Cardiac muscle cell (in vitro differentiated cells and primary cell): ENCODE measurements around the gene LDB3. TPM values are rescaled to one million over a fixed set of nuclear protein-coding genes. Genes with fewer than 3 reads are reported as not detected.

Source experiments
- DNase-seq, 2 donors: peaks; one replicate each; pipeline versions ENCODE4 v3.0.0 to v3.0.0-alpha.2; 2010 to 2017; ENCODE audit warnings: low read depth in 1 of 2, low spot score in 1 of 2
- H3K27ac ChIP-seq: fragments of 200-600 bp; sonication (generic); 2 replicates; pipeline ENCODE4 v1.5.1; 2016
- H3K27me3 ChIP-seq: fragments of 200-600 bp; sonication (generic); 2 replicates; pipeline ENCODE4 v1.6.0; 2016; ENCODE audit warnings: control low read depth
- H3K36me3 ChIP-seq: fragments of 200-600 bp; sonication (generic); 2 replicates; pipeline ENCODE4 v1.5.1; 2016; ENCODE audit warnings: control low read depth
- H3K4me1 ChIP-seq: fragments of 200-600 bp; sonication (generic); 2 replicates; pipeline ENCODE4 v1.8.1; 2017; ENCODE audit warnings: low read depth, mild to moderate bottlenecking, mixed run types
- H3K4me3 ChIP-seq: fragments of 200-600 bp; sonication (generic); 2 replicates; pipeline ENCODE4 v1.5.1; 2016; ENCODE audit warnings: mild to moderate bottlenecking
- H3K9me3 ChIP-seq: fragments of 200-600 bp; sonication (generic); 2 replicates; pipeline ENCODE4 v1.5.1; 2017; ENCODE audit warnings: low read depth, mild to moderate bottlenecking, control low read depth
- CTCF ChIP-seq: IDR thresholded peaks from 2 replicates; pipeline ENCODE4 v1.5.1; 2012; ENCODE audit warnings: low read depth, mild to moderate bottlenecking, low read length
- polyA plus RNA-seq: library from polyadenylated mRNA; unstranded; fragments of >200 nt; fragmentation: Nextera tagmentation; extraction: Ambion mirVana; gene quantifications from 2 replicates; pipeline ENCODE4 v1.2.1, GENCODE V29; 2016
- total RNA-seq: library from RNA; depleted of rRNA; stranded (reverse); fragments of >200 nt; gene quantifications from 2 replicates; pipeline ENCODE4 v1.2.3, GENCODE V29; 2016

The LDB3 gene
- total and polyA plus RNA-seq, 2 experiments from 2014 or later: 213 to 317 TPM

- no peak overlapping the region for H3K4me3 ChIP-seq
These were observed 10.9 kb downstream of the LDB3 start for GRCh38 chr10:86678999-86679792.

DNA sequence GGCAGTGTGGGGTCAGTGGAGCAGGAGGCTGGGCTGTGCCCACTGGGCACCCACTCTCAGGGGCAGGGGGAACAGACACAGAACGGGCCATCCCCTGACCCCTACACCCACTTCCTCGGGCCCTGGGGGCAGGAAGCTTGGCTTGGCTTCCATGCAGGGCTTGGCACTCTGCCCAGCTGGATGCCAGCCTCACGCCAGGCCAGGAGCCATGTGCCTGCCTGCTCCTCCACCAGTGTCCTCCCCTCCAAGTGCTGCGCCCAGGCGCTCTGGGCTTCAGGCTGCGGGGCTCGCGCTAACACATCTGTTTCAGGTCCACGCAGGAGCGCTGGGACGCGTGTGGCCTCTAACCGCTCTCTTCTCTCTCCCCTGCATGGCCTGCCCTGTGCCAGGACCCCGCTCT, 12.7 kb downstream of the LDB3 start:
- Histone ChIP-seq H3K9me3 (no peaks in the 10 kb centered on the region), H3K36me3 (peaks cover 49% of the 10 kb centered on the region), H3K4me3 (no peak overlapping the region), H3K27me3 (no peaks in the 10 kb centered on the region), H3K4me1 (peaks cover 85% of the 10 kb centered on the region), H3K27ac (peak overlapping the region; percentile 100)
- TF ChIP-seq CTCF: no peak
- no peak for DNase-seq

More at GRCh38 chr10:86678999-86679792, 10.9 kb downstream of the LDB3 start:
- no peak for TF ChIP-seq CTCF
- peaks cover 88% of the 10 kb centered on the region for H3K4me1 ChIP-seq
- H3K36me3 ChIP-seq: peaks cover 48% of the 10 kb centered on the region
- no peaks in the 10 kb centered on the region for H3K9me3 ChIP-seq
- H3K27ac ChIP-seq: peak overlapping the region; percentile 100
- DNase-seq: no peak
- H3K27me3 ChIP-seq: no peaks in the 10 kb centered on the region

- H3K4me3 ChIP-seq: no peak overlapping the region
- no peaks in the 10 kb centered on the region for H3K27me3 ChIP-seq
- peaks cover 80% of the 10 kb centered on the region for H3K4me1 ChIP-seq
- H3K36me3 ChIP-seq: peaks cover 50% of the 10 kb centered on the region
- no peaks in the 10 kb centered on the region for H3K9me3 ChIP-seq
- TF ChIP-seq CTCF: no peak
- H3K27ac ChIP-seq: peak overlapping the region; percentile 100
- DNase-seq: no peak
These were observed 13.5 kb downstream of the LDB3 start for GRCh38 chr10:86681722-86682386.

GRCh38 chr10:86682675-86683074, 14.4 kb downstream of the LDB3 start:
- no peaks in the 10 kb centered on the region for H3K9me3 ChIP-seq
- no peak for DNase-seq
- peaks cover 78% of the 10 kb centered on the region for H3K4me1 ChIP-seq
- peaks cover 56% of the 10 kb centered on the region for H3K36me3 ChIP-seq
- no peak overlapping the region for H3K4me3 ChIP-seq
- H3K27ac ChIP-seq: peak overlapping the region; percentile 100
- no peak for TF ChIP-seq CTCF
- no peaks in the 10 kb centered on the region for H3K27me3 ChIP-seq

GRCh38 chr10:86684331-86685097, 16.2 kb downstream of the LDB3 start:
- Histone ChIP-seq H3K36me3 (peaks cover 49% of the 10 kb centered on the region), H3K4me1 (peaks cover 73% of the 10 kb centered on the region), H3K27me3 (no peaks in the 10 kb centered on the region), H3K27ac (peak overlapping the region; percentile 100), H3K9me3 (no peaks in the 10 kb centered on the region), H3K4me3 (no peak overlapping the region)
- peak; percentile 42 for TF ChIP-seq CTCF
- peak; percentile 41 to 95 for DNase-seq
